H1 (cell line): ENCODE measurements around the gene KCND3.

Experiments
- POLR2AphosphoS5 ChIP-seq: IDR thresholded peaks from 2 replicates; pipeline ENCODE4 v1.6.1; 2011; ENCODE audit warnings: low read depth, low read length
- TF ChIP-seq, protein P1 (sequence below), 3 experiments: IDR thresholded peaks; 1 replicate in 2 of 3; 2 replicates in 1 of 3; pipeline versions ENCODE4 v1.5.1 to v1.6.1; 2011; ENCODE audit warnings: low read length in 3 of 3, mild to moderate bottlenecking in 3 of 3, inconsistent platforms in 2 of 3, low read depth in 1 of 3, moderate library complexity in 1 of 3; ENCODE audit not compliant: insufficient read depth in 1 of 3; ENCODE audit errors: control extremely low read depth in 1 of 3
- TF ChIP-seq, protein P2 (sequence below): IDR thresholded peaks from 2 replicates; pipeline ENCODE4 v1.6.1; 2012; ENCODE audit warnings: inconsistent platforms

DNA sequence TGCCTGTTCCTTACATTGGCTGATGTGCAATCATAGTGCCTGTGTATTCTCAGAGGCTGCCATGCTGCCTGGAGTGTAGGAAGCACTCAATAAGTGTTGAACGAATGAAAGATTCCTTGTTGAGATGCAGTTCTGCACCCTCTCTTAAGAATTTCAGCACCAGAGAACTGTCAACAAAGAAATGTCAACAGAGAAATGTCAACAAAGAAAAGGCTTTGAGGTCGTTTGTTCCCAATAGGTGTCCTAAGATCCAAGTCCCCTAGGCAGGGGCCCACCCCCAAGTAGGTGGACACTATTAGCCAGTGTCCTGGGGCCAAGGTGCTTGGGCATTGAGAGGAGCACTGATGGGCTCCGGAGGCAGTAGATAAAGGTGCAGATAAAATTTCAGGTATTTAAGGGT, 12.6 kb downstream of the KCND3 start:
- TF ChIP-seq, protein P1, sequence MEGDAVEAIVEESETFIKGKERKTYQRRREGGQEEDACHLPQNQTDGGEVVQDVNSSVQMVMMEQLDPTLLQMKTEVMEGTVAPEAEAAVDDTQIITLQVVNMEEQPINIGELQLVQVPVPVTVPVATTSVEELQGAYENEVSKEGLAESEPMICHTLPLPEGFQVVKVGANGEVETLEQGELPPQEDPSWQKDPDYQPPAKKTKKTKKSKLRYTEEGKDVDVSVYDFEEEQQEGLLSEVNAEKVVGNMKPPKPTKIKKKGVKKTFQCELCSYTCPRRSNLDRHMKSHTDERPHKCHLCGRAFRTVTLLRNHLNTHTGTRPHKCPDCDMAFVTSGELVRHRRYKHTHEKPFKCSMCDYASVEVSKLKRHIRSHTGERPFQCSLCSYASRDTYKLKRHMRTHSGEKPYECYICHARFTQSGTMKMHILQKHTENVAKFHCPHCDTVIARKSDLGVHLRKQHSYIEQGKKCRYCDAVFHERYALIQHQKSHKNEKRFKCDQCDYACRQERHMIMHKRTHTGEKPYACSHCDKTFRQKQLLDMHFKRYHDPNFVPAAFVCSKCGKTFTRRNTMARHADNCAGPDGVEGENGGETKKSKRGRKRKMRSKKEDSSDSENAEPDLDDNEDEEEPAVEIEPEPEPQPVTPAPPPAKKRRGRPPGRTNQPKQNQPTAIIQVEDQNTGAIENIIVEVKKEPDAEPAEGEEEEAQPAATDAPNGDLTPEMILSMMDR (IDR thresholded peaks at IDR 0.05; ENCODE audit: control extremely low read depth in 1 of 3, insufficient read depth in 1 of 3, low read depth in 1 of 3, low read length in 3 of 3): no peak
- TF ChIP-seq, protein P2, sequence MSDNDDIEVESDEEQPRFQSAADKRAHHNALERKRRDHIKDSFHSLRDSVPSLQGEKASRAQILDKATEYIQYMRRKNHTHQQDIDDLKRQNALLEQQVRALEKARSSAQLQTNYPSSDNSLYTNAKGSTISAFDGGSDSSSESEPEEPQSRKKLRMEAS: no peak
- TF ChIP-seq POLR2AphosphoS5: no peak
